Measurements from ENCODE around the gene RASSF8. TPM values are rescaled to one million over a fixed set of nuclear protein-coding genes. Genes with fewer than 3 reads are reported as not detected.
A peak's percentile ranks its signal among the peaks of the same experiment; 100 is the strongest.

The RASSF8 gene
- total and polyA plus RNA-seq, 9 of the 15 experiments (the other 6 are each of a cell fraction or from before 2014, with no cell fraction given), result 0.01 to 0.36 (median 0.12) TPM; not detected in 1

DNA sequence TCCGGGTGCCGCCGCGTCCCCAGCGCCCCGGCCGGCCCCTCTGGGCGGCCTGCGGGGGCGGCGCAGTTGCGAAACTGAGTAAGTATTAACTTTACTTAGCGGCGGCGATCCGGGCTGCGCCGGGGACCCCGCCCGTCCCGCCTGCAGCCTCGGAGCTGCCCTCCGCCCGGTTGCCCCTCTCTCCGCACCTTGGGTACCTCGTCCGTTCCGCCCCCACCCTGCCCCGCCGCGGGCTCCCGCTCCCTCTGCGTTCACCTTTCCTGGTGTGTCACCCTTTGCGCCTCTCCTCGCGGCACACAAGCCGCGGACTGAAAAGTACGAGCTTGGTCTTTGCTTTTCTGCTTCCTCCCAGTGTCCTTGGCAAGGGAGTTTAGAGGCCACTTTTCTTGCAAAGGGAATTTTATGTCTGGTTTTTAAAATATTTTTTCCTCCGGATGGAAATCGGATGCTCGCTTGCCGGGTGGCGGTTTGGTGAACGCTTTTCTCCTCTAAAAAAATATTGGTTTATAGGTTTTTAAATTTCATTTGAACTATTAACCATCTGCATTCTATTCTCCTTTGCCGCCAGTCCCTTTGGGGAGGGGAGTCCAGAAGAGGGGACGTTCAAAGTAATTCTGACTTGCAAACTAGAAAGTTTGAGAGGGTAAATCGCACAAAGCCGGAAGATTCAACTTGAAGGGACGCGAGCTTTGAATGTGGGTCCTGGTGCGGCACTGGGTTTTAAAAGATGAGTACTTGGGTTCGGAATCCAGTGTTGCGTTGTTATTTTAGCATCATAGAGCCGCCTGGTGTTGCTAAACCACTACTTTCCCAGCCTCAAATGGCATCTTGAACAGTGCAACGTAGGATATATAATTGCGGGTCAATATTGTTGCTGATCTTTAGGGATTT, 834 bp downstream of the RASSF8 start:
- ChIA-PET POLR2A (interaction anchor here (0.6 kb wide), 1 partner anchor 20 kb away, joined by 4 read pairs; no protein-coding TSS in a partner anchor), CTCF (ENCODE audit: low intra/inter-chr PET ratio) (no interaction called here)
- no TSS peak for BruUV-seq (replicated peaks)
- intact Hi-C loops (cut with micrococcal nuclease), result no loop called here
- no peak for DNase-seq (ENCODE audit: extremely low read depth in 1 of 4, low spot score in 3 of 4)
- in situ Hi-C loops (cut with MboI), result no loop called here
- Histone ChIP-seq H3K4me3 (peak overlapping the region; percentile 48), H3K4me1 (replicated peaks in 1 of 2; ENCODE audit: control insufficient read depth in 2 of 2, insufficient read depth in 2 of 2, low read length in 2 of 2) (peaks cover 0 to 13% of the 10 kb centered on the region in 2 experiments; a peak in 2 of 5 replicates), H3K27me3 (ENCODE audit: control insufficient read depth in 2 of 2, insufficient read depth in 2 of 2, low read length in 2 of 2) (peaks cover 9 to 14% of the 10 kb centered on the region in 2 experiments), H3K9me3 (replicated peaks; ENCODE audit: control insufficient read depth, insufficient read depth, low read depth, low read length) (no peaks in the 10 kb centered on the region), H2AFZ (ENCODE audit: low read depth, low read length) (no peak overlapping the region), H3K9ac (ENCODE audit: insufficient read depth in 1 of 2, low read depth in 2 of 2, low read length in 2 of 2) (peak overlapping the region in 1 of 2 experiments; percentile 81; a peak in 2 of 4 replicates), H3K9me1 (ENCODE audit: control insufficient read depth, insufficient read depth, low read length) (no peaks in the 10 kb centered on the region), H4K20me1 (replicated peaks; ENCODE audit: control insufficient read depth, insufficient read depth, low read length) (no peaks in the 10 kb centered on the region; the same call in 1 of the 2 replicates), H3K4me2 (ENCODE audit: insufficient read depth, low read length) (peak overlapping the region; percentile 49; the same call in 1 of the 2 replicates), H3K27ac (ENCODE audit: extremely low read depth, low read depth, low read length) (no peak overlapping the region), H3K79me2 (ENCODE audit: control insufficient read depth, insufficient read depth, low read length) (no peaks in the 10 kb centered on the region), H3K36me3 (ENCODE audit: control insufficient read depth, insufficient read depth, low read length) (no peaks in the 10 kb centered on the region)
- no peak for FAIRE-seq
- WGBS (ENCODE audit: insufficient coverage, low coverage, missing lambda C conversion rate), result 28% methylated on average over 27 of the region's 57 CpGs
- ATAC-seq, result no peak
- TF ChIP-seq EZH2 (IDR thresholded peaks at IDR 0.05; ENCODE audit: borderline replicate concordance, low read depth, low read length), result 0 out of 2 replicates have a peak, but pooled peaks have one; percentile 44
- TF ChIP-seq KLF13 (tag; IDR thresholded peaks at IDR 0.05; ENCODE audit: borderline replicate concordance, low read depth), result no peak
- no peak for TF ChIP-seq ZNF436 (CRISPR knock-in tag; IDR thresholded peaks at IDR 0.05)
- no peak for TF ChIP-seq MAFK (IDR thresholded peaks at IDR 0.05; ENCODE audit: low read length)
- TF ChIP-seq ZNF79 (CRISPR knock-in tag; IDR thresholded peaks at IDR 0.05; ENCODE audit: low read depth), result no peak
- TF ChIP-seq, protein P1, sequence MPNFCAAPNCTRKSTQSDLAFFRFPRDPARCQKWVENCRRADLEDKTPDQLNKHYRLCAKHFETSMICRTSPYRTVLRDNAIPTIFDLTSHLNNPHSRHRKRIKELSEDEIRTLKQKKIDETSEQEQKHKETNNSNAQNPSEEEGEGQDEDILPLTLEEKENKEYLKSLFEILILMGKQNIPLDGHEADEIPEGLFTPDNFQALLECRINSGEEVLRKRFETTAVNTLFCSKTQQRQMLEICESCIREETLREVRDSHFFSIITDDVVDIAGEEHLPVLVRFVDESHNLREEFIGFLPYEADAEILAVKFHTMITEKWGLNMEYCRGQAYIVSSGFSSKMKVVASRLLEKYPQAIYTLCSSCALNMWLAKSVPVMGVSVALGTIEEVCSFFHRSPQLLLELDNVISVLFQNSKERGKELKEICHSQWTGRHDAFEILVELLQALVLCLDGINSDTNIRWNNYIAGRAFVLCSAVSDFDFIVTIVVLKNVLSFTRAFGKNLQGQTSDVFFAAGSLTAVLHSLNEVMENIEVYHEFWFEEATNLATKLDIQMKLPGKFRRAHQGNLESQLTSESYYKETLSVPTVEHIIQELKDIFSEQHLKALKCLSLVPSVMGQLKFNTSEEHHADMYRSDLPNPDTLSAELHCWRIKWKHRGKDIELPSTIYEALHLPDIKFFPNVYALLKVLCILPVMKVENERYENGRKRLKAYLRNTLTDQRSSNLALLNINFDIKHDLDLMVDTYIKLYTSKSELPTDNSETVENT (CRISPR knock-in tag; IDR thresholded peaks at IDR 0.05), result no peak
- TF ChIP-seq, protein P2, sequence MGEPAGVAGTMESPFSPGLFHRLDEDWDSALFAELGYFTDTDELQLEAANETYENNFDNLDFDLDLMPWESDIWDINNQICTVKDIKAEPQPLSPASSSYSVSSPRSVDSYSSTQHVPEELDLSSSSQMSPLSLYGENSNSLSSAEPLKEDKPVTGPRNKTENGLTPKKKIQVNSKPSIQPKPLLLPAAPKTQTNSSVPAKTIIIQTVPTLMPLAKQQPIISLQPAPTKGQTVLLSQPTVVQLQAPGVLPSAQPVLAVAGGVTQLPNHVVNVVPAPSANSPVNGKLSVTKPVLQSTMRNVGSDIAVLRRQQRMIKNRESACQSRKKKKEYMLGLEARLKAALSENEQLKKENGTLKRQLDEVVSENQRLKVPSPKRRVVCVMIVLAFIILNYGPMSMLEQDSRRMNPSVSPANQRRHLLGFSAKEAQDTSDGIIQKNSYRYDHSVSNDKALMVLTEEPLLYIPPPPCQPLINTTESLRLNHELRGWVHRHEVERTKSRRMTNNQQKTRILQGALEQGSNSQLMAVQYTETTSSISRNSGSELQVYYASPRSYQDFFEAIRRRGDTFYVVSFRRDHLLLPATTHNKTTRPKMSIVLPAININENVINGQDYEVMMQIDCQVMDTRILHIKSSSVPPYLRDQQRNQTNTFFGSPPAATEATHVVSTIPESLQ (CRISPR knock-in tag; IDR thresholded peaks at IDR 0.05), result no peak
- TF ChIP-seq ILK (tag; IDR thresholded peaks at IDR 0.05; ENCODE audit: borderline replicate concordance, low read depth), result no peak
- TF ChIP-seq NR1H2 (CRISPR knock-in tag; IDR thresholded peaks at IDR 0.05), result no peak
- TF ChIP-seq, protein P3, sequence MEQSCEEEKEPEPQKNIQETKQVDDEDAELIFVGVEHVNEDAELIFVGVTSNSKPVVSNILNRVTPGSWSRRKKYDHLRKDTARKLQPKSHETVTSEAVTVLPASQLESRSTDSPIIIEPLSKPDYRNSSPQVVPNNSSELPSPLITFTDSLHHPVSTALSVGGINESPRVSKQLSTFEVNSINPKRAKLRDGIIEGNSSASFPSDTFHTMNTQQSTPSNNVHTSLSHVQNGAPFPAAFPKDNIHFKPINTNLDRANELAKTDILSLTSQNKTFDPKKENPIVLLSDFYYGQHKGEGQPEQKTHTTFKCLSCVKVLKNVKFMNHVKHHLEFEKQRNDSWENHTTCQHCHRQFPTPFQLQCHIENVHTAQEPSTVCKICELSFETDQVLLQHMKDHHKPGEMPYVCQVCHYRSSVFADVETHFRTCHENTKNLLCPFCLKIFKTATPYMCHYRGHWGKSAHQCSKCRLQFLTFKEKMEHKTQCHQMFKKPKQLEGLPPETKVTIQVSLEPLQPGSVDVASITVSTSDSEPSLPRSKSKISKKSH (CRISPR knock-in tag; IDR thresholded peaks at IDR 0.05), result no peak
- TF ChIP-seq ETV1 (tag; conservative IDR thresholded peaks at IDR 0.05; ENCODE audit: low read depth), result no peak
- no peak for TF ChIP-seq HMG20B (CRISPR knock-in tag; IDR thresholded peaks at IDR 0.05)
